SK-N-SH (cell line): Measurements from ENCODE around the gene ASTN2. TPM values are rescaled to one million over a fixed set of nuclear protein-coding genes. Genes with fewer than 3 reads are reported as not detected.

Experiments
- CTCF ChIA-PET: fragments of 300-600, 350-600 bp; formaldehyde crosslinking; extraction: SDS; loops from one replicate; lab custom pipeline; 2021; lab: Yijun Ruan, JAX
- POLR2A ChIA-PET: fragments of 350-600 bp; sonication (Branson Sonifier 250); formaldehyde crosslinking; extraction: SDS; loops from one replicate; lab custom pipeline; 2020; ENCODE audit warnings: antibody characterized with exemption, inconsistent platforms; lab: Yijun Ruan, JAX
- DNase-seq: peaks from one replicate; pipeline ENCODE4 v3.0.0; 2012
- H2AFZ ChIP-seq: fragments of 200-600 bp; sonication (generic); 2 replicates; pipeline ENCODE4 v1.8.1; 2016; ENCODE audit warnings: antibody characterized with exemption, mild to moderate bottlenecking, low read depth
- H3F3A ChIP-seq: fragments of 200-600 bp; sonication (generic); replicated peaks from 2 replicates; pipeline ENCODE3; 2016; ENCODE audit warnings: antibody characterized with exemption, mild to moderate bottlenecking; ENCODE audit not compliant: insufficient read depth
- H3K27ac ChIP-seq, 2 experiments: fragments of 200-500 bp in 1 of 2; fragments of 200-600 bp in 1 of 2; sonication (Bioruptor generic) in 1 of 2; sonication (generic), shearing (Covaris generic) in 1 of 2; 2 replicates each; pipeline versions ENCODE4 v1.5.1 to v1.6.1; 2014 to 2016; ENCODE audit warnings: low read depth in 2 of 2, inconsistent platforms in 1 of 2, low read length in 1 of 2, mild to moderate bottlenecking in 1 of 2, mixed read lengths in 1 of 2
- H3K27me3 ChIP-seq: fragments of 200-600 bp; sonication (generic), shearing (Covaris generic); 2 replicates; pipeline ENCODE4 v1.6.1; 2016; ENCODE audit warnings: mixed run types; ENCODE audit not compliant: insufficient read depth
- H3K36me3 ChIP-seq, 2 experiments: fragments of 200-500 bp in 1 of 2; fragments of 200-600 bp in 1 of 2; sonication (Bioruptor generic) in 1 of 2; sonication (generic) in 1 of 2; replicated peaks in 1 of 2; 2 replicates each; pipeline versions ENCODE3 to v1.5.1; 2014 to 2016; ENCODE audit warnings: low read length in 1 of 2, mild to moderate bottlenecking in 1 of 2; ENCODE audit not compliant: insufficient read depth in 2 of 2, control insufficient read depth in 1 of 2
- H3K4me1 ChIP-seq, 2 experiments: fragments of 200-500 bp in 1 of 2; fragments of 200-600 bp in 1 of 2; sonication (Bioruptor generic) in 1 of 2; sonication (generic), shearing (Covaris generic) in 1 of 2; 2 replicates each; pipeline versions ENCODE4 v1.5.1 to v1.6.1; 2014 to 2016; ENCODE audit warnings: low read depth in 1 of 2, low read length in 1 of 2, mixed run types in 1 of 2; ENCODE audit not compliant: insufficient read depth in 2 of 2, control insufficient read depth in 1 of 2
- H3K4me2 ChIP-seq: fragments of 200-600 bp; sonication (generic), shearing (Covaris generic); 2 replicates; pipeline ENCODE4 v1.6.1; 2017; ENCODE audit warnings: mixed run types
- H3K4me3 ChIP-seq, 2 experiments: fragments of 200-500 bp in 1 of 2; fragments of 200-600 bp in 1 of 2; sonication (Bioruptor generic) in 1 of 2; sonication (generic), shearing (Covaris generic) in 1 of 2; 2 replicates each; pipeline versions ENCODE4 v1.5.1 to v1.8.1; 2014 to 2016; ENCODE audit warnings: low read depth in 2 of 2, inconsistent platforms in 1 of 2, low read length in 1 of 2, mild to moderate bottlenecking in 1 of 2, mixed read lengths in 1 of 2, moderate library complexity in 1 of 2
- H3K79me2 ChIP-seq: fragments of 200-600 bp; sonication (generic); 2 replicates; pipeline ENCODE4 v1.8.1; 2017; ENCODE audit warnings: mild to moderate bottlenecking; ENCODE audit not compliant: insufficient read depth
- H3K9ac ChIP-seq: fragments of 200-600 bp; sonication (generic); 2 replicates; pipeline ENCODE4 v1.6.1; 2017; ENCODE audit warnings: mixed run types
- H3K9me2 ChIP-seq: fragments of 200-600 bp; sonication (generic); 2 replicates; pipeline ENCODE4 v1.6.1; 2017; ENCODE audit warnings: mixed run types
- H3K9me3 ChIP-seq: fragments of 200-600 bp; sonication (generic); 2 replicates; pipeline ENCODE4 v1.6.1; 2017; ENCODE audit warnings: mixed run types, mild to moderate bottlenecking, moderate library complexity
- H4K20me1 ChIP-seq: fragments of 200-600 bp; sonication (generic); 2 replicates; pipeline ENCODE4 v1.6.1; 2017; ENCODE audit warnings: mild to moderate bottlenecking, mixed run types; ENCODE audit not compliant: insufficient read depth
- CTCF ChIP-seq: fragments of 200-600 bp; sonication (generic); IDR thresholded peaks from 2 replicates; pipeline ENCODE4 v1.6.1; 2017; ENCODE audit warnings: antibody characterized with exemption, mild to moderate bottlenecking, moderate library complexity
- ELF1 ChIP-seq: IDR thresholded peaks from 2 replicates; pipeline ENCODE4 v1.4.0; 2012
- EP300 ChIP-seq, 2 experiments: IDR thresholded peaks; 2 replicates each; pipeline versions ENCODE4 v1.4.0 to v1.6.1; 2012; ENCODE audit warnings: borderline replicate concordance in 1 of 2, low read depth in 1 of 2, low read length in 1 of 2
- FOXJ3 ChIP-seq: sonication (generic); formaldehyde crosslinking; IDR thresholded peaks from 2 replicates; pipeline ENCODE4 v1.5.1; 2020; ENCODE audit warnings: mild to moderate bottlenecking, missing genetic modification reagents
- MXI1 ChIP-seq: IDR thresholded peaks from 2 replicates; pipeline ENCODE4 v1.6.1; 2012; ENCODE audit warnings: mild to moderate bottlenecking, low read depth, low read length, improper control_type of control experiment
- POLR2AphosphoS5 ChIP-seq: IDR thresholded peaks from 2 replicates; pipeline ENCODE4 v1.6.1; 2012; ENCODE audit warnings: low read depth, low read length
- SMC3 ChIP-seq: IDR thresholded peaks from 2 replicates; pipeline ENCODE4 v1.6.1; 2012; ENCODE audit warnings: low read depth, low read length, improper control_type of control experiment
- TEAD4 ChIP-seq: IDR thresholded peaks from 2 replicates; pipeline ENCODE4 v1.4.0; 2012; ENCODE audit warnings: mild to moderate bottlenecking, borderline replicate concordance; ENCODE audit not compliant: insufficient read depth
- ZBTB33 ChIP-seq: IDR thresholded peaks from 2 replicates; pipeline ENCODE4 v1.4.0; 2012; ENCODE audit warnings: low read depth, borderline replicate concordance
- WGBS: methylation state at CpG from one replicate; pipeline ENCODE4 v1.1.6; 2017; ENCODE audit warnings: low lambda C conversion rate; 5-methylcytosine and 5-hydroxymethylcytosine counted together
- polyA plus RNA-seq, 3 experiments: library from polyadenylated mRNA; depleted of rRNA; stranded (reverse); fragments of >200 nt; gene quantifications; 2 replicates each; pipeline ENCODE4 v1.2.3, GENCODE V29; 2012

ASTN2 gene
- polyA plus RNA-seq, 1 of the 3 experiments (the other 2 are of a cell fraction) = 6.6 TPM

GRCh38 chr9:116416421-116416820 is 998.4 kb downstream of the ASTN2 start:
- no peaks in the 10 kb centered on the region for H3K79me2 ChIP-seq
- no peak overlapping the region for H3K4me2 ChIP-seq
- H4K20me1 ChIP-seq = no peaks in the 10 kb centered on the region
- WGBS = 91% methylated on average over 1 of the region's 1 CpG
- DNase-seq = no peak
- peaks cover 0 to 23% of the 10 kb centered on the region in 2 experiments for H3K36me3 ChIP-seq
- H3K27me3 ChIP-seq = no peaks in the 10 kb centered on the region
- no peaks in the 10 kb centered on the region for H3F3A ChIP-seq
- CTCF ChIA-PET = interaction anchor here (0.9 to 1.3 kb wide), 3 partner anchors 17 to 155 kb away, joined by 3 to 4 read pairs (median 3); no protein-coding TSS in a partner anchor
- no peaks in the 10 kb centered on the region for H3K9me3 ChIP-seq
- POLR2A ChIA-PET = no interaction called here
- no peak overlapping the region for H3K9ac ChIP-seq
- no peak overlapping the region for H3K4me3 ChIP-seq
- H3K4me1 ChIP-seq = no peaks in the 10 kb centered on the region
- H3K27ac ChIP-seq = no peak overlapping the region
- H2AFZ ChIP-seq = no peak overlapping the region
- TF ChIP-seq TEAD4 (no peak), MXI1 (no peak), CTCF (no peak), FOXJ3 (CRISPR knock-in tag) (no peak), SMC3 (no peak), ZBTB33 (no peak)
- H3K9me2 ChIP-seq = no peaks in the 10 kb centered on the region

DNA sequence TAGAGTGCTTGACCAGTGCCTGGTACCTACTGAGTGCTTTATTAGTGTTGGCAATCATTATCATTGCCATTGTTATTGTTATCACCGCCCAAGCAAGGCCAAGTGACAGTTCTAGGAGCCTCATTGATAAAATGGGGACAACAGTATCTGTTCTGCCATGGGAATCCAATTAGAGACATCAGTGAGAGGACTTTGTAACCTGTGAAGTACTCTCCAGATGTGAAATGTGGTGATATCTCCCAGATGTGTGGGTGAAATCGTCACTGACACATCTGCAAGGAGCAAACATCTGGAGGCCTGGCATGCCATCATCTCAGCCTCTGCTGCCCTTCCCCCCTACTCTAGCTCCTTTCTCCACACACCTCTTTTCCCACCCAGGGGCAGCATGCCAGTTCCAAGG is 1000.5 kb downstream of the ASTN2 start:
- Histone ChIP-seq H3K4me1 (no peaks in the 10 kb centered on the region), H2AFZ (no peak overlapping the region), H3K9me3 (no peaks in the 10 kb centered on the region), H3K79me2 (no peaks in the 10 kb centered on the region), H4K20me1 (no peaks in the 10 kb centered on the region), H3K9me2 (no peaks in the 10 kb centered on the region), H3F3A (no peaks in the 10 kb centered on the region), H3K27ac (no peak overlapping the region; a peak in 1 of 4 replicates), H3K4me3 (no peak overlapping the region), H3K4me2 (no peak overlapping the region), H3K36me3 (peaks cover 0 to 14% of the 10 kb centered on the region in 2 experiments), H3K9ac (no peak overlapping the region), H3K27me3 (no peaks in the 10 kb centered on the region)
- POLR2A ChIA-PET = no interaction called here
- no peak for TF ChIP-seq ELF1
- CTCF ChIA-PET = no interaction called here
- WGBS = 91% methylated on average over 2 of the region's 2 CpGs
- DNase-seq = no peak

GRCh38 chr9:116411506-116411905 is 1003.4 kb downstream of the ASTN2 start:
- 83% methylated on average over 1 of the region's 1 CpG for WGBS
- no peaks in the 10 kb centered on the region for H3F3A ChIP-seq
- no peak for DNase-seq
- no peak overlapping the region for H2AFZ ChIP-seq
- H3K9ac ChIP-seq = no peak overlapping the region
- ChIA-PET POLR2A (no interaction called here), CTCF (interaction anchor here (0.8 to 2.0 kb wide), 5 partner anchors 11 to 245 kb away, joined by 3 to 5 read pairs (median 3); no protein-coding TSS in a partner anchor)
- H3K4me3 ChIP-seq = no peak overlapping the region
- no peak for TF ChIP-seq POLR2AphosphoS5
- TF ChIP-seq EP300 (IDR thresholded peaks at IDR 0.05; ENCODE audit: borderline replicate concordance in 1 of 2, low read depth in 1 of 2, low read length in 1 of 2) = no peak
- H3K36me3 ChIP-seq = peaks cover 0 to 6% of the 10 kb centered on the region in 2 experiments
- no peaks in the 10 kb centered on the region for H4K20me1 ChIP-seq
- no peaks in the 10 kb centered on the region for H3K9me3 ChIP-seq
- H3K9me2 ChIP-seq = no peaks in the 10 kb centered on the region
- no peaks in the 10 kb centered on the region for H3K79me2 ChIP-seq
- H3K27ac ChIP-seq = no peak overlapping the region
- no peak overlapping the region for H3K4me2 ChIP-seq
- no peaks in the 10 kb centered on the region for H3K27me3 ChIP-seq
- no peaks in the 10 kb centered on the region for H3K4me1 ChIP-seq
